ENCODE measurements around the gene HDAC4.

The HDAC4 gene

GRCh38 chr2:239233576-239233975 lies 167.2 kb downstream of the HDAC4 start:
- Histone ChIP-seq H3F3A (ENCODE audit: insufficient read depth, low read length) (no peaks in the 10 kb centered on the region), H4K20me1 (ENCODE audit: insufficient read depth, low read length) (no peaks in the 10 kb centered on the region), H3K9me3 (ENCODE audit: low read length) (no peaks in the 10 kb centered on the region), H2AFZ (ENCODE audit: low read length) (no peak overlapping the region), H3K79me2 (ENCODE audit: insufficient read depth, low read length) (no peaks in the 10 kb centered on the region), H3K9me2 (ENCODE audit: low read depth, low read length) (no peaks in the 10 kb centered on the region), H3K4me3 (ENCODE audit: low read depth, low read length, poor library complexity, severe bottlenecking) (no peak overlapping the region), H3K4me1 (ENCODE audit: insufficient read depth, low read length, severe bottlenecking) (no peaks in the 10 kb centered on the region), H3K4me2 (ENCODE audit: low read length) (no peak overlapping the region), H3K27me3 (ENCODE audit: insufficient read depth, low read length) (no peaks in the 10 kb centered on the region), H3K27ac (ENCODE audit: low read depth, low read length, poor library complexity, severe bottlenecking) (no peak overlapping the region), H3K9ac (ENCODE audit: low read length) (no peak overlapping the region), H3K36me3 (ENCODE audit: insufficient read depth, low read length) (no peaks in the 10 kb centered on the region)
- TF ChIP-seq EZH2 (IDR thresholded peaks at IDR 0.05; ENCODE audit: borderline replicate concordance, low read length) (no peak), CTCF (IDR thresholded peaks at IDR 0.05; ENCODE audit: low read length) (no peak)

GRCh38 chr2:239232195-239232578 lies 168.6 kb downstream of the HDAC4 start:
- Histone ChIP-seq H3K4me2 (ENCODE audit: low read length) (no peak overlapping the region), H2AFZ (ENCODE audit: low read length) (no peak overlapping the region), H3K36me3 (ENCODE audit: insufficient read depth, low read length) (no peaks in the 10 kb centered on the region), H3K4me3 (ENCODE audit: low read depth, low read length, poor library complexity, severe bottlenecking) (no peak overlapping the region), H3K9me3 (ENCODE audit: low read length) (no peaks in the 10 kb centered on the region), H3K79me2 (ENCODE audit: insufficient read depth, low read length) (no peaks in the 10 kb centered on the region), H3K27me3 (ENCODE audit: insufficient read depth, low read length) (no peaks in the 10 kb centered on the region), H3K9me2 (ENCODE audit: low read depth, low read length) (no peaks in the 10 kb centered on the region), H3K4me1 (ENCODE audit: insufficient read depth, low read length, severe bottlenecking) (no peaks in the 10 kb centered on the region), H3K9ac (ENCODE audit: low read length) (no peak overlapping the region), H4K20me1 (ENCODE audit: insufficient read depth, low read length) (no peaks in the 10 kb centered on the region), H3F3A (ENCODE audit: insufficient read depth, low read length) (no peaks in the 10 kb centered on the region), H3K27ac (ENCODE audit: low read depth, low read length, poor library complexity, severe bottlenecking) (no peak overlapping the region)
- TF ChIP-seq CTCF (IDR thresholded peaks at IDR 0.05; ENCODE audit: low read length) (no peak), EZH2 (IDR thresholded peaks at IDR 0.05; ENCODE audit: borderline replicate concordance, low read length) (no peak)

GRCh38 chr2:239231231-239232194 lies 169.3 kb downstream of the HDAC4 start:
- Histone ChIP-seq H3K27ac (ENCODE audit: low read depth, low read length, poor library complexity, severe bottlenecking) (no peak overlapping the region), H3K36me3 (ENCODE audit: insufficient read depth, low read length) (no peaks in the 10 kb centered on the region), H3F3A (ENCODE audit: insufficient read depth, low read length) (no peaks in the 10 kb centered on the region), H3K79me2 (ENCODE audit: insufficient read depth, low read length) (no peaks in the 10 kb centered on the region), H3K9me3 (ENCODE audit: low read length) (no peaks in the 10 kb centered on the region), H3K9me2 (ENCODE audit: low read depth, low read length) (no peaks in the 10 kb centered on the region), H3K27me3 (ENCODE audit: insufficient read depth, low read length) (no peaks in the 10 kb centered on the region), H3K4me1 (ENCODE audit: insufficient read depth, low read length, severe bottlenecking) (no peaks in the 10 kb centered on the region), H3K9ac (ENCODE audit: low read length) (no peak overlapping the region), H4K20me1 (ENCODE audit: insufficient read depth, low read length) (no peaks in the 10 kb centered on the region), H3K4me2 (ENCODE audit: low read length) (no peak overlapping the region), H2AFZ (ENCODE audit: low read length) (no peak overlapping the region), H3K4me3 (ENCODE audit: low read depth, low read length, poor library complexity, severe bottlenecking) (no peak overlapping the region)
- TF ChIP-seq CTCF (IDR thresholded peaks at IDR 0.05; ENCODE audit: low read length), result no peak
- no peak for TF ChIP-seq EZH2 (IDR thresholded peaks at IDR 0.05; ENCODE audit: borderline replicate concordance, low read length)
